Prostate gland (tissue), 2 donors: ENCODE data around the gene HOXC6.

Experiments used
- CTCF ChIP-seq, 4 experiments: fragments of 200-600 bp in 2 of 4; fragments of 450-650 bp in 2 of 4; sonication (generic) in 2 of 4; IDR thresholded peaks; 1 replicate in 3 of 4; 2 replicates in 1 of 4; pipeline ENCODE4 v1.5.1; 2016 to 2019; ENCODE audit warnings: antibody characterized with exemption in 4 of 4, mild to moderate bottlenecking in 2 of 4, moderate library complexity in 2 of 4
- POLR2A ChIP-seq: fragments of 450-650 bp; IDR thresholded peaks from one replicate; pipeline ENCODE4 v1.6.1; 2016; ENCODE audit warnings: antibody characterized with exemption, mild to moderate bottlenecking

GRCh38 chr12:54051026-54051842 lies 23.0 kb downstream of the HOXC6 start:
- TF ChIP-seq POLR2A (no peak), CTCF (IDR thresholded peaks at IDR 0.05) (no peak)
